Caco-2 (cell line): ENCODE data around the gene RO60. TPM values are rescaled to one million over a fixed set of nuclear protein-coding genes. Genes with fewer than 3 reads are reported as not detected.

Source experiments
- total RNA-seq: library from RNA; stranded (reverse); gene quantifications from 2 replicates; pipeline ENCODE4 v1.2.3, GENCODE V29; 2022

Gene RO60
- total RNA-seq, 1 experiment from 2014 or later = 50.0 TPM

Other genes starting within 250 kb of the RO60 start
- gene UCHL5, start 252 bp upstream of the RO60 start, total RNA-seq = 49.6 and 49.9 TPM in 2 replicates
- 20.7 and 21.5 TPM in 2 replicates for gene GLRX2, start 45.8 kb downstream of the RO60 start, total RNA-seq
- gene CDC73, start 62.4 kb downstream of the RO60 start, total RNA-seq = 48.9 and 50.5 TPM in 2 replicates
- not detected in 2 replicates for gene B3GALT2, start 127.0 kb downstream of the RO60 start, total RNA-seq